Measurements from ENCODE around the gene GOT1. TPM values are rescaled to one million over a fixed set of nuclear protein-coding genes. Genes with fewer than 3 reads are reported as not detected.
A peak's percentile ranks its signal among the peaks of the same experiment; 100 is the strongest.

The GOT1 gene
- 28.3 and 37.1 TPM in 2 replicates for total RNA-seq (2014; rRNA removed; shearing (Covaris generic))

GRCh38 chr10:99430451-99431189 lies at the start of gene GOT1:
Gene GOT1 (minus strand): TSS chr10:99430624. CDS start chr10:99430565, 59 bp downstream.
- Histone ChIP-seq H3K4me1 (replicated peaks) (peaks cover 14% of the 10 kb centered on the region), H3K27ac (peak within 1 kb of the TSS; percentile 75)
- peak; percentile 95 to 97 for DNase-seq (ENCODE audit: low read depth in 1 of 2, low spot score in 2 of 2)

GRCh38 chr10:99470327-99470726 lies 39.9 kb upstream of the GOT1 start:
- DNase-seq (ENCODE audit: low read depth in 1 of 2, low spot score in 2 of 2) = no peak
- peaks cover 29% of the 10 kb centered on the region for H3K4me1 ChIP-seq (replicated peaks)
- H3K9me3 ChIP-seq (replicated peaks) = no peaks in the 10 kb centered on the region
- H3K36me3 ChIP-seq = no peaks in the 10 kb centered on the region
- H3K27ac ChIP-seq = no peak overlapping the region
- no peaks in the 10 kb centered on the region; the same call in 1 of the 2 replicates for H3K27me3 ChIP-seq (replicated peaks)
- no peak overlapping the region for H3K4me3 ChIP-seq

More at GRCh38 chr10:99430451-99431189, at the start of gene GOT1:
- Histone ChIP-seq H3K36me3 (peaks cover 13% of the 10 kb centered on the region), H3K27me3 (replicated peaks) (no peaks in the 10 kb centered on the region), H3K9me3 (replicated peaks) (no peaks in the 10 kb centered on the region), H3K4me3 (peak within 1 kb of the TSS; percentile 72)

- Histone ChIP-seq H3K4me3 (peak overlapping the region; percentile 9), H3K27me3 (replicated peaks) (no peaks in the 10 kb centered on the region), H3K27ac (peak overlapping the region; percentile 97), H3K4me1 (replicated peaks) (peaks cover 29% of the 10 kb centered on the region), H3K9me3 (replicated peaks) (no peaks in the 10 kb centered on the region), H3K36me3 (no peaks in the 10 kb centered on the region)
- DNase-seq (ENCODE audit: low read depth in 1 of 2, low spot score in 2 of 2) = peak; percentile 71 to 88
Measured at GRCh38 chr10:99467236-99467999, 37.0 kb upstream of the GOT1 start.

- peaks cover 29% of the 10 kb centered on the region for H3K4me1 ChIP-seq (replicated peaks)
- H3K27ac ChIP-seq = peak overlapping the region; percentile 97
- DNase-seq (ENCODE audit: low read depth in 1 of 2, low spot score in 2 of 2) = peak; percentile 83 to 88
- H3K36me3 ChIP-seq = no peaks in the 10 kb centered on the region
- H3K27me3 ChIP-seq (replicated peaks) = no peaks in the 10 kb centered on the region
- no peaks in the 10 kb centered on the region for H3K9me3 ChIP-seq (replicated peaks)
- peak overlapping the region; percentile 9 for H3K4me3 ChIP-seq
Measured at GRCh38 chr10:99466632-99467223, 36.3 kb upstream of the GOT1 start.

- Histone ChIP-seq H3K27me3 (replicated peaks) (no peaks in the 10 kb centered on the region), H3K9me3 (replicated peaks) (no peaks in the 10 kb centered on the region; the same call in 1 of the 2 replicates), H3K4me3 (no peak overlapping the region), H3K36me3 (no peaks in the 10 kb centered on the region), H3K4me1 (replicated peaks) (peaks cover 13% of the 10 kb centered on the region), H3K27ac (no peak overlapping the region)
- DNase-seq (ENCODE audit: low read depth in 1 of 2, low spot score in 2 of 2) = peak; percentile 16 to 60
Measured at GRCh38 chr10:99461230-99461629, 30.8 kb upstream of the GOT1 start.

GRCh38 chr10:99460070-99460469 lies 29.6 kb upstream of the GOT1 start:
- H3K4me1 ChIP-seq (replicated peaks) = peaks cover 10% of the 10 kb centered on the region
- H3K4me3 ChIP-seq = no peak overlapping the region
- no peaks in the 10 kb centered on the region for H3K36me3 ChIP-seq
- no peak overlapping the region for H3K27ac ChIP-seq
- H3K9me3 ChIP-seq (replicated peaks) = no peaks in the 10 kb centered on the region; the same call in 1 of the 2 replicates
- DNase-seq (ENCODE audit: low read depth in 1 of 2, low spot score in 2 of 2) = no peak
- H3K27me3 ChIP-seq (replicated peaks) = no peaks in the 10 kb centered on the region

GRCh38 chr10:99459217-99459616 lies 28.8 kb upstream of the GOT1 start:
- no peak for DNase-seq (ENCODE audit: low read depth in 1 of 2, low spot score in 2 of 2)
- H3K4me3 ChIP-seq = no peak overlapping the region
- H3K4me1 ChIP-seq (replicated peaks) = peaks cover 10% of the 10 kb centered on the region
- no peaks in the 10 kb centered on the region for H3K27me3 ChIP-seq (replicated peaks)
- H3K27ac ChIP-seq = no peak overlapping the region
- H3K36me3 ChIP-seq = no peaks in the 10 kb centered on the region
- no peaks in the 10 kb centered on the region; the same call in 1 of the 2 replicates for H3K9me3 ChIP-seq (replicated peaks)

GRCh38 chr10:99457813-99458212 lies 27.4 kb upstream of the GOT1 start:
- Histone ChIP-seq H3K9me3 (replicated peaks) (no peaks in the 10 kb centered on the region; the same call in 1 of the 2 replicates), H3K36me3 (no peaks in the 10 kb centered on the region), H3K27ac (no peak overlapping the region)

GRCh38 chr10:99456931-99457288 lies 26.5 kb upstream of the GOT1 start:
- peaks cover 10% of the 10 kb centered on the region for H3K4me1 ChIP-seq (replicated peaks)
- no peak overlapping the region for H3K4me3 ChIP-seq
- no peaks in the 10 kb centered on the region; the same call in 1 of the 2 replicates for H3K9me3 ChIP-seq (replicated peaks)
- H3K27me3 ChIP-seq (replicated peaks) = no peaks in the 10 kb centered on the region
- no peak for DNase-seq (ENCODE audit: low read depth in 1 of 2, low spot score in 2 of 2)
- H3K27ac ChIP-seq = no peak overlapping the region
- no peaks in the 10 kb centered on the region for H3K36me3 ChIP-seq

More at GRCh38 chr10:99457813-99458212, 27.4 kb upstream of the GOT1 start:
- Histone ChIP-seq H3K4me3 (no peak overlapping the region), H3K4me1 (replicated peaks) (peaks cover 10% of the 10 kb centered on the region), H3K27me3 (replicated peaks) (no peaks in the 10 kb centered on the region)
- peak in 1 of 2 experiments; percentile 34 for DNase-seq (ENCODE audit: low read depth in 1 of 2, low spot score in 2 of 2)

GRCh38 chr10:99456207-99456930 lies 25.9 kb upstream of the GOT1 start:
- Histone ChIP-seq H3K4me3 (no peak overlapping the region), H3K4me1 (replicated peaks) (peaks cover 13% of the 10 kb centered on the region), H3K27me3 (replicated peaks) (no peaks in the 10 kb centered on the region), H3K36me3 (no peaks in the 10 kb centered on the region), H3K9me3 (replicated peaks) (no peaks in the 10 kb centered on the region; the same call in 1 of the 2 replicates), H3K27ac (no peak overlapping the region)
- no peak for DNase-seq (ENCODE audit: low read depth in 1 of 2, low spot score in 2 of 2)

- Histone ChIP-seq H3K27ac (no peak overlapping the region), H3K4me3 (no peak overlapping the region), H3K9me3 (replicated peaks) (no peaks in the 10 kb centered on the region), H3K36me3 (no peaks in the 10 kb centered on the region), H3K27me3 (replicated peaks) (no peaks in the 10 kb centered on the region), H3K4me1 (replicated peaks) (peaks cover 23% of the 10 kb centered on the region)
- no peak for DNase-seq (ENCODE audit: low read depth in 1 of 2, low spot score in 2 of 2)
Measured at GRCh38 chr10:99451981-99452380, 21.6 kb upstream of the GOT1 start.

GRCh38 chr10:99451499-99451788 lies 21.0 kb upstream of the GOT1 start:
- H3K27ac ChIP-seq = no peak overlapping the region
- no peaks in the 10 kb centered on the region for H3K9me3 ChIP-seq (replicated peaks)
- H3K4me3 ChIP-seq = no peak overlapping the region
- H3K4me1 ChIP-seq (replicated peaks) = peaks cover 23% of the 10 kb centered on the region
- no peaks in the 10 kb centered on the region for H3K36me3 ChIP-seq
- H3K27me3 ChIP-seq (replicated peaks) = no peaks in the 10 kb centered on the region
- DNase-seq (ENCODE audit: low read depth in 1 of 2, low spot score in 2 of 2) = no peak
